AG08395 (cell line): ENCODE results near the gene AFF3.

Experiments
- DNase-seq: peaks from one replicate; pipeline ENCODE4 v3.0.0; 2012; ENCODE audit warnings: mixed read lengths, low spot score

Gene AFF3

GRCh38 chr2:100068395-100068794, 74.0 kb downstream of the AFF3 start:
- DNase-seq: no peak

GRCh38 chr2:100067784-100068183, 74.6 kb downstream of the AFF3 start:
- no peak for DNase-seq

DNA sequence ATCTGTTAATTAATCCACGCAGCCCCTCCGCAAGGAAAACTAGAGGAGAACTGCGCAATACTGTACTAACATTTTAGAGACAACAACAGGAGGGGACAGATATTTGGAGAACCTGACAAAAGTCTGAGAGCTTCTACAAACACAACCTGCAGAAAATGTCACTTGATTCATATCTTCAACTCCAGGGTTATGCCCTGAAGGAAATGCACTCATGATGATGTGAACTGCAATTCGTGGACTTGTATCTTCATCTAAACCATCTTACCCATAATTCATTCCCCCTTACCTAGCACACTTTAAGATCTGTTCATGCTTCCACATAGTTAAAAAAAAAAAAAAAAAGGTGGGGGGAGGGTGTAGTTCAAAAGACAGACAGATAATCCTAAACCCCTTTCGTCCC, 75.5 kb downstream of the AFF3 start:
- DNase-seq: no peak

- no peak for DNase-seq
Measured at GRCh38 chr2:100066246-100066645, 76.1 kb downstream of the AFF3 start.

DNA sequence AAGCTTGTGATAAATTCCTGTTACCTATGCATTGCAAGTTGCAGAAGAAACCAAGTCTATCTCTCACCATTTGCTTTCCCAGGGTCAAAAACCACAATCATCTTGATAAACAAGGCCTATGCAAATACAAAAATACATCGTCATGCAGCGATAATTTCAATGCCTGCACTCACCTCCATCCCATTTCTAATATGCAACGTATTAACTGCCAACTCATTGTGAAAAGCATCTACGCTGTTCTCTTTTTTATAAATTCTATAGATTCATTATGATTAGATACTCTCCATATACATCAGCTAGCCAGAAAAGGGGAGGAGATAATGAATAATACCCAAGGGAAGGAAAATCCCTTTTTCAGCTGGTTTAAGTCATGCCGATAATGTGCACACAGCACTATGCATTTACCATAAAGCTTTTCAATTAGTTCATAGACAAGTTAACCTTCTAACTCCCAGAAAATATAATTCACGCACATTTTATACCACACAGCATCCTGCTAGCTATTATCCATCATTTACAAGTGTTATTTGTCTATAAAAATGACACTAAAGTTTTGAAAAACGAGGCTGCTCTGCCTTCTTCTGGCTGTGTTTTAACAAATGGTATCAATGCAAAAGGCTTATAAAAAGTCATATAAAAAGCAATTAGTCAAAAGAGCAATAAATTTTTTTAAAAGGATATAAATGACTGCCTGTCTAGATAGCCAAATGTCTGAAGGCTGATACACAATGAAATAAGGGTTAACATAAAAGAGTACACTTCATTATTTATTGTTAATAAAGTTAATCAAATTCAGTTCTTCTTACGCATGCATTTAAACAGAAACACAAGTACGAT, 77.6 kb downstream of the AFF3 start:
- DNase-seq: no peak

- DNase-seq: no peak
Measured at GRCh38 chr2:100064165-100064564, 78.2 kb downstream of the AFF3 start.

GRCh38 chr2:100063459-100063953, 78.9 kb downstream of the AFF3 start:
- no peak for DNase-seq

GRCh38 chr2:100062336-100062735, 80.1 kb downstream of the AFF3 start:
- DNase-seq: no peak

- DNase-seq: no peak
Measured at GRCh38 chr2:100060875-100061274, 81.5 kb downstream of the AFF3 start.

DNA sequence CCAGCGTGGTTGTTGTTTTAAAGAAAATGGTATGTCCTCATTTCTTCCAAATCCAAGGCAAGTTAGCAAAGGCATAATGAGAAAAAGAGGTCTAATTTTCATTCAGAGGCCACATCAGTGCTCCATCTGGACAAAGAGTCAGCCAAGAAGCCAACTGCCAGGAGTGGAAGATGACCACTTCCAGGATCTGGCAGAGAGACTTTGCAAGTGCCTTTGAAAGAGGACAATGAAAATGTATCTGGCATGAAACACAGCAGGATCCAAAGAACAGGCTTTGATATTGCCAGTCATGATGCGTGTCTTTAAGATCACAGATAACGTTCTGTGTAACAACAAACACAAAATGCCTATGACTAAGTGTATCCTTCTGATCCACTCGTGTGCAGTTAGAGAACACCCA, 82.8 kb downstream of the AFF3 start:
- peak; percentile 7 for DNase-seq

- peak; percentile 19 for DNase-seq
Measured at GRCh38 chr2:100057901-100058261, 84.5 kb downstream of the AFF3 start.

- DNase-seq: no peak
Measured at GRCh38 chr2:100054426-100054825, 88.0 kb downstream of the AFF3 start.

GRCh38 chr2:100053087-100053885, 89.1 kb downstream of the AFF3 start:
- no peak for DNase-seq

- DNase-seq: no peak
Measured at GRCh38 chr2:100052650-100053049, 89.7 kb downstream of the AFF3 start.

DNA sequence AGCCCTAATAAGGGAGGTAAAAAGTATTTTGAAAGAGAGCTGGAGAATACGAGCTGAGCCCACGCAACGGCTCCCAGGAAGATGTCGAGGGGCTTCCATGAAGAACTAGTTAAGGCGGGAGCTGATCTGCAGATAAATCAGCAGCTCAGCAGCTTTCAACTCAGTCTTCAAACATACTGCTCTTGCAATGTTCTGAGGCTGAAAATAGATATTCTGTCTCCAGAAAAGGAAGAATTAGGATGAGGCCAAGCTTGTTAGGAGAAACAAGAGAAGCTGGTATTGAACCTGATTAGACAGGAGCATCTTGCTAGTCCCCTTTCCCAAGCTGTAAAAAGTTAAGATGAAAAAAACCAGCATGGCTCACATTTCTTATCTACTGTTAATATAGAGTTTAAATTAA, 91.1 kb downstream of the AFF3 start:
- no peak for DNase-seq

- no peak for DNase-seq
Measured at GRCh38 chr2:100050685-100051084, 91.7 kb downstream of the AFF3 start.

- no peak for DNase-seq
Measured at GRCh38 chr2:100046961-100047947, 95.1 kb downstream of the AFF3 start.

DNA sequence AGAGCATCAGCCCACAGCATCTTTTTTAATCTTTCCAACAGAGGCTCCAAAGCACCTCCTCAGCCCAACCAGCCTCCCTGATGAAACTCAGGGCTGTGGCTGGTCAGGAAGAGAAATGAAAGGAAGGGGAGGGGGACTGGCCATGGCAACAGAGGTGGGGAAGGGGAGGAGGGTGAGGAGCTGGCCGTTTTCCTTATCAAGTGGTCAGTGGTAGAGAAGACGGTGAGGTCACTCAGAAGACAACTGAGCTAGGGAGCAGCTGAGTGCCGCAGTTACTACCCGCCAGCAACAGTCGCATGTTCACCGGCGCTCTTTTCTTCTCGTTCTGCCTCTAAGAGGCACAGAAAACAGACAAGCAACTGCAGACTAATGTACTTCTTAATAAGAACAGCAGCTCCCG, 97.4 kb downstream of the AFF3 start:
- DNase-seq: no peak

DNA sequence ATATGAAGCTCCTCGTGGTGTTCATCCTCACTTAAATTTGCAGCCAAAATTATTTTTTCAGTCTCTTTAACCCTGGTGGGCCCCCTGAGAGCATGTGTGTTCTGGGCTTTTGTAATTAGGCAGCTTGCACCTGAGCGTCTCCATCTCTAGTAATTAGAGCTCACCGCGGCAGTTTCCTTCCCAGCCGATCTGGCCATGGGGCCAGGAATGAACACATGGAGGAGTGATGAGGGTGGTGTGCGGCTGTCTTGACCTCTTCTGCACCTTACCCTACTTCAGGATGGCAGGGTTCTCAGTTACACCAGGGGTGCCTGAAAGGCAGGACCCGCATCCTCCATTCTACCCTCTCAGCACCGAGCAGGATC, 98.5 kb downstream of the AFF3 start:
- no peak for DNase-seq

DNA sequence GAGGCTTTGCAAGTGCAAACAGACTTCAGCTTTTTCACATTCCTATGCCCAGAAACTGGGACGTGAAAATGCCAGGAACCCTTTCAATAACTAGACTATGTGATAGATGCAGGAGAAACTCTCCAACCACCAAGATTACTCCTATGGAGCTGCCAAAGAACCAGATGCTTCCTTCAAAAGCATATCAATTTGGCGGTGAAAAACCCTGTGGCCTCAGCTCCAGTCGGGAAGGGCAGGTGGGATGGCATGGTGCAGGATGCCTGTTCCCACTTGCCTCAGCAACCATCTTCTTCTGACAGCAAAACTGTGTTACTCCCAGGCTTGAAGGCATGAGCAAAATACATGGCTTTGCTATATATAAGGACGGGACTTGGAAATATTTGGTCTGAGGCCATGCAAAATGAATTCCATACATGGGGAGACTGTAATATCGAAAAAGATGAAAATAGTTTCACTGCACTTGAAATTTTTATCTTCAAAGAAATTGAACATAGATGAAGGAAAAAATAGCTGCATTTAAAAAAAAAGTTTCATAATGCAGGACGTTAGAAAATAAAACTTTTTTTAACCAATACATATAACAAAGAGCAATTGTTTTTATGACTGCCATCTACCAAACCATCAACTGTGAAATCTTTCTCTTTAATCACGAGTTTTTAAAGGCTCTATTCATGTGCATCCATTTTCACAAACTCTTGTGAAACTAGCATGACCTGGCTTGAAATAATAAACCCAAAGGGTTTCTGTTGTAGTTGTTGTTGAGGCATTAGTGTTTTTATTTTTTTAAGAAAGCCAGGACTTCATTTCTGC, 99.1 kb downstream of the AFF3 start:
- DNase-seq: no peak

DNA sequence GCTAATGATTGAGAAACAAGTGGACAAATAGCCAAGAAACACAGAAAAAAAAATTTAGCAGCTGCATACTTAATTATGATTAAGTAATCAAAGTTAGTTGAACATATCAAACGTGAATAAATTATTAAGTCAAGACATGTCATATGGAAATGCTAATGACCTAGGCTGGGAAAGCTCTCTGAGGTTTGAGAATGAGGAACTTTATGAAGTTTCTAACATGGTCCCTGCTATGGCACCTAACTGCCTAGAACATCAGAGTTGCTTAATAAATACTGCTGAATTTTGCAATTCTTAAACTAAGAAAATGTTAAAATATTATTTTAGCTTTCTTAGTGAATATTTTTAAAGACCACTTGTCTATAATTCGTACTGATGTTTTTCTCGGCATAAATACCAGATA, 99.8 kb downstream of the AFF3 start:
- DNase-seq: no peak
